ENCODE data around the gene SLC36A1. TPM values are rescaled to one million over a fixed set of nuclear protein-coding genes. Genes with fewer than 3 reads are reported as not detected.

SLC36A1 gene
- total RNA-seq, 2 donors from 2014 or later = 7.7 to 37.7 TPM

DNA sequence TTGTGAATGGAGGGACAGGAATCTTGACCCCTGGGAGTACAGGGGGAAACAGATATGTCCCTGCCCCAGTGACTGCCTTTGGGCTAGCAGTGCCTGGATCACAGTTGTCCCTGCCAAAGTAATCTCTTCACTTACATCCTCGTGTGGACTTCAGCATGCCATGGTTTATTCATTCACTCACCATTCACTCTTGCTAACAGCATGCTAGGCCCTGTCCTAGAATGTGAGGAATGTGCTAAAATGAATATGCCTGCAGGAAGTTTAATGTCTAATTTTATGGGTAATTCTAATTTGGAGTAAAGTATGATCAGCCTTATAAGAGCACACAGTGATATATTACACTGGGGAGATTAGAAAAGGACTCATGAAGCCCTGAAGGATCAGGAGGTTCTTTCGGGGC is 80.8 kb downstream of the SLC36A1 start:
- no peaks in the 10 kb centered on the region for H3K36me3 ChIP-seq
- no peaks in the 10 kb centered on the region for H3K4me1 ChIP-seq (replicated peaks)
- no peak for DNase-seq (ENCODE audit: low spot score)
- intact Hi-C loops (cut with DNase I) = no loop called here
- 63% methylated on average over 2 of the region's 2 CpGs for WGBS
- H3K9me3 ChIP-seq = no peaks in the 10 kb centered on the region
- H3K27me3 ChIP-seq (replicated peaks; ENCODE audit: insufficient read depth) = no peaks in the 10 kb centered on the region
- TF ChIP-seq, protein P1, sequence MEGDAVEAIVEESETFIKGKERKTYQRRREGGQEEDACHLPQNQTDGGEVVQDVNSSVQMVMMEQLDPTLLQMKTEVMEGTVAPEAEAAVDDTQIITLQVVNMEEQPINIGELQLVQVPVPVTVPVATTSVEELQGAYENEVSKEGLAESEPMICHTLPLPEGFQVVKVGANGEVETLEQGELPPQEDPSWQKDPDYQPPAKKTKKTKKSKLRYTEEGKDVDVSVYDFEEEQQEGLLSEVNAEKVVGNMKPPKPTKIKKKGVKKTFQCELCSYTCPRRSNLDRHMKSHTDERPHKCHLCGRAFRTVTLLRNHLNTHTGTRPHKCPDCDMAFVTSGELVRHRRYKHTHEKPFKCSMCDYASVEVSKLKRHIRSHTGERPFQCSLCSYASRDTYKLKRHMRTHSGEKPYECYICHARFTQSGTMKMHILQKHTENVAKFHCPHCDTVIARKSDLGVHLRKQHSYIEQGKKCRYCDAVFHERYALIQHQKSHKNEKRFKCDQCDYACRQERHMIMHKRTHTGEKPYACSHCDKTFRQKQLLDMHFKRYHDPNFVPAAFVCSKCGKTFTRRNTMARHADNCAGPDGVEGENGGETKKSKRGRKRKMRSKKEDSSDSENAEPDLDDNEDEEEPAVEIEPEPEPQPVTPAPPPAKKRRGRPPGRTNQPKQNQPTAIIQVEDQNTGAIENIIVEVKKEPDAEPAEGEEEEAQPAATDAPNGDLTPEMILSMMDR (IDR thresholded peaks at IDR 0.05) = no peak
- TF ChIP-seq POLR2AphosphoS5 (IDR thresholded peaks at IDR 0.05) = no peak
- no peak for TF ChIP-seq POLR2A (IDR thresholded peaks at IDR 0.05)
- no peak overlapping the region for H3K27ac ChIP-seq
- no peak overlapping the region for H3K4me3 ChIP-seq

DNA sequence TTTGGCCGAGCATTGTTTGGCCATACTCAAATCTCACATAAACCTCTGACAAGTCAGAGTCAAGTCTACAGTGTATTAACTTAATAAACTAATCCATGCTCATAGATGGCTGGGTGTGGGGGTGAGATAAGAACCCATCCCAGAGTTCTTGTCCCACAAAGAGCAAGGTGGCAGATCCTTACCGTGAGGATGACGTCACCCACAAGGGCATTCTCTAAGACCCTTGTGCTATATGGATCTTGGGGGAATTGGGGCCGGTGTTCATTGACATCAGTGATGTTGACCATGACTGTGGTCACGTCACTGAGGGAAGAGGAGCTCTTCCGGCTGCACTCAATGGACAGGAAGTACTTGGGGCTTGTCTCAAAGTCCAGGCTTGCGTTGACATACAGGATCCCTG is 81.6 kb downstream of the SLC36A1 start:
- 91% methylated on average over 7 of the region's 7 CpGs for WGBS
- DNase-seq (ENCODE audit: low spot score) = no peak
- intact Hi-C loops (cut with DNase I) = no loop called here

DNA sequence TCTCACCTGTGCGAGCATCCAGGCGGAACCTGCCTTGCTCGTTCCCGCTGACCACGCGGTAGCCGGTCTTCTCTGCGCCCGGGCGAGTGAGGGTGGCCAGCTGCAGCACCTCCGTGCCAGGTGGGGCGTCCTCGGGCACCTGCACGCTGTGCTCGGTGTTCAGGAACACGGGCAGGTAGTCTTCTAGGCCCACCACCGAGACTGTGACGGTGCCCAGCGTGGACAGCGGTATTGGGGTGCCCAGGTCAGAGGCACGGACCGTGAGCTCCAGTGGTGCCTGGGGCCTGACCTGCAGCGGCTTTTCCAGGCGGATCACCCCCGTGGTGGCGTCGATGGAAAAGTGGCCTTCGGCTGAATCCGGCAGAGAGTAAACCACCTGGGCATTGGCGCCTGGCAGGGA is 84.2 kb downstream of the SLC36A1 start:
- Histone ChIP-seq H3K4me3 (no peak overlapping the region), H3K4me1 (replicated peaks) (no peaks in the 10 kb centered on the region), H3K27ac (no peak overlapping the region), H3K27me3 (replicated peaks; ENCODE audit: insufficient read depth) (no peaks in the 10 kb centered on the region), H3K36me3 (no peaks in the 10 kb centered on the region), H3K9me3 (no peaks in the 10 kb centered on the region)
- no peak for DNase-seq (ENCODE audit: low spot score)
- intact Hi-C loops (cut with DNase I) = no loop called here
- 92% methylated on average over 30 of the region's 30 CpGs for WGBS
- TF ChIP-seq POLR2AphosphoS5 (IDR thresholded peaks at IDR 0.05) = no peak
- no peak for TF ChIP-seq POLR2A (IDR thresholded peaks at IDR 0.05)
- TF ChIP-seq, protein P1 (IDR thresholded peaks at IDR 0.05) = no peak

More for the DNA sequence above, 81.6 kb downstream of the SLC36A1 start:
- Histone ChIP-seq H3K4me1 (replicated peaks) (no peaks in the 10 kb centered on the region), H3K4me3 (no peak overlapping the region), H3K36me3 (no peaks in the 10 kb centered on the region), H3K27me3 (replicated peaks; ENCODE audit: insufficient read depth) (no peaks in the 10 kb centered on the region), H3K27ac (no peak overlapping the region), H3K9me3 (no peaks in the 10 kb centered on the region)
- TF ChIP-seq POLR2A (IDR thresholded peaks at IDR 0.05) (no peak), POLR2AphosphoS5 (IDR thresholded peaks at IDR 0.05) (no peak)
- TF ChIP-seq, protein P1 (IDR thresholded peaks at IDR 0.05) = no peak

- no peak overlapping the region for H3K27ac ChIP-seq
- H3K36me3 ChIP-seq = no peaks in the 10 kb centered on the region
- WGBS = 89% methylated on average over 4 of the region's 4 CpGs
- H3K4me3 ChIP-seq = no peak overlapping the region
- no peaks in the 10 kb centered on the region for H3K9me3 ChIP-seq
- intact Hi-C loops (cut with DNase I) = no loop called here
- H3K27me3 ChIP-seq (replicated peaks; ENCODE audit: insufficient read depth) = no peaks in the 10 kb centered on the region
- DNase-seq (ENCODE audit: low spot score) = no peak
- no peak for TF ChIP-seq POLR2AphosphoS5 (IDR thresholded peaks at IDR 0.05)
- TF ChIP-seq, protein P1 (IDR thresholded peaks at IDR 0.05) = no peak
- H3K4me1 ChIP-seq (replicated peaks) = no peaks in the 10 kb centered on the region
Measured at GRCh38 chr5:151532416-151532815, 85.0 kb downstream of the SLC36A1 start.

DNA sequence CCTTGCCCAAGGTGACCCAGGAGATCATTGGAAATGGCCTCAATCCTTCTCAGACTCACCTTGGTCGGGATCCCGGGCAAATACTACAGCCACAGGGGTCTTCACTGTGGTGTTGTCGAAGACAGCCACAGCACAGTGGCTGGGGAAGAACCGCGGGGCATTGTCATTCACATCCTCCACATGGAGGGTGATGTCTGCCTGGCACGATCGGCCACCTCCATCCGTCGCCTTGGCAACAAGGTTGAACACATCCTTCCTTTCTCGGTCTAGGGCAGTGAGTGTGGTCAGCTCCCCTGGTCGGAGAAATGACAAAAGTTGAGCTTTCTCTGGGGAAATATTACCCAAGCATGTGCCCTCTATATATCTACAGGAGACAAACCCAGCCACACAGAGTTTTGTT is 86.9 kb downstream of the SLC36A1 start:
- DNase-seq (ENCODE audit: low spot score) = no peak
- intact Hi-C loops (cut with DNase I) = no loop called here
- no peaks in the 10 kb centered on the region for H3K36me3 ChIP-seq

More for the DNA sequence above, 86.9 kb downstream of the SLC36A1 start:
- Histone ChIP-seq H3K27me3 (replicated peaks; ENCODE audit: insufficient read depth) (no peaks in the 10 kb centered on the region), H3K4me1 (replicated peaks) (no peaks in the 10 kb centered on the region), H3K9me3 (no peaks in the 10 kb centered on the region), H3K4me3 (no peak overlapping the region), H3K27ac (no peak overlapping the region)
- TF ChIP-seq POLR2A (IDR thresholded peaks at IDR 0.05) (no peak), POLR2AphosphoS5 (IDR thresholded peaks at IDR 0.05) (no peak)
- TF ChIP-seq, protein P1 (IDR thresholded peaks at IDR 0.05) = no peak
- WGBS = 79% methylated on average over 11 of the region's 11 CpGs
